Measurements from ENCODE around the gene CEBPA.

The CEBPA gene

DNA sequence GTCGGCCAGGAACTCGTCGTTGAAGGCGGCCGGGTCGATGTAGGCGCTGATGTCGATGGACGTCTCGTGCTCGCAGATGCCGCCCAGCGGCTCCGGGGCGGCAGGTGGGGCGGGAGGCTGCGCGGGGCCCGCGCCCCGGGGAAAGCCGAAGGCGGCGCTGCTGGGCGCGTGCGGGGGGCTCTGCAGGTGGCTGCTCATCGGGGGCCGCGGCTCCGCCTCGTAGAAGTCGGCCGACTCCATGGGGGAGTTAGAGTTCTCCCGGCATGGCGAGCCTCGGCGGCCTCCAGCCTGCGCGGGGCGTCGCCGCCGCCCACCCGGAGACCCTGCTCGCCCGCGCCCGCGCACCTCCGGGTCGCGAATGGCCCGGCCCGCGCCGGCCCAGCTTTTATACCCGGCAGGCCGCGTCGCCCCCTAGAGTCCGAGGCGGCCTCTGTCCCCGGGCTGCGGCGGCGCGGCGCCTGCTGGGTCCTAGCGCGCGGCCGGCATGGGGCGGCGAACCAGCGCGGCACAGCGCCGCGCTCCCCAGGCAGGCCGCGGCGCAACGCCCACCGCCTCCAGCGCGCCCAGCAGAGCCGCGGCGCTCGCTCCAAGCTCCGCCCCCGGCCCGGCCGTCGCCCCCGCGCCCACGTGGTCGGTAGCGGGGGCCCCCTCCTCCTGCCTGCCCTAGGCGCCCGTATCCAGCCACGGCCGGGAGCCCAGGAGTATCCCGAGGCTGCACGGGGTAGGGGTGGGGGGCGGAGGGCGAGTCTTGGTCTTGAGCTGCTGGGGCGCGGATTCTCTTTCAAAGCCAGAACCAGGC is at the start of gene CEBPA:
Gene CEBPA (minus strand): TSS at position 360 of the 799 bp plus-strand sequence. CDS start 120 bp downstream, at position 240.
- DNase-seq (ENCODE audit: low spot score), result peak; percentile 95

DNA sequence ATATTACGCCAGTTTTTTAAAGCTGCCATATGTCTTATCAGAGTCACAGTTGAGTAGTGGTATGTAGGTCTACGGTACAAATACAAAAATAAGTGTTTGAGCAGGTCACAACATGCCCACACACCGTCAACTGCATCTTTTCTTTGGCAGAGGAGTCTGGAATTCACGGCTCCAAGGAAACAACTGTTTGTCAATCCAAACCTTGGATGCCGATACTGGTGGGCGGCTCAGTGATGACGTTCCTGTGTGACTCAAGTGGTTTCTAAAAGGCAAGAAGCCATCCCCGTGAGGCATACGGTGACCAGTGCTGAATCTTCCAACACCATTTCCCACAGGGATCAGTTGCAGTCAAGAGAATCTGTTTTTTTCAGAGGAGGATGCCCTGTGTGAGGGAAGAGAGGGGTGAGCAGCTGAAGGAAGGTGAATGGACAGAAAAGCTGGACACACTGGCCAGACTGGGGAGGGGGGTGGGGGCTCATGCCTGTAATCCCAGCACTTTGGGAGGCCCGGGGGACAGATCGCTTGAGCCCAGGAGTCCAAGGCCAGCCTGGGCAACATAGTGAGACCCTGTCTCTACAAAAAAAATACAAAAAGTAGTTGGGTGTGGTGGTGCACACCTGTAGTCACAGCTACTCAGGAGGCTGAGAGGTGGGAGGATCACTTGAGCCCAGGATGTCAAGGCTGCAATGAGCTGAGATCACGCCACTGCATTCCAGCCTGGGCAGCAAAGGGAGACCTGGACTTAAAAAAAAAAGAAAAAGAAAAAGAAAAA is 48.4 kb upstream of the CEBPA start:
- DNase-seq (ENCODE audit: low spot score), result peak; percentile 84

DNA sequence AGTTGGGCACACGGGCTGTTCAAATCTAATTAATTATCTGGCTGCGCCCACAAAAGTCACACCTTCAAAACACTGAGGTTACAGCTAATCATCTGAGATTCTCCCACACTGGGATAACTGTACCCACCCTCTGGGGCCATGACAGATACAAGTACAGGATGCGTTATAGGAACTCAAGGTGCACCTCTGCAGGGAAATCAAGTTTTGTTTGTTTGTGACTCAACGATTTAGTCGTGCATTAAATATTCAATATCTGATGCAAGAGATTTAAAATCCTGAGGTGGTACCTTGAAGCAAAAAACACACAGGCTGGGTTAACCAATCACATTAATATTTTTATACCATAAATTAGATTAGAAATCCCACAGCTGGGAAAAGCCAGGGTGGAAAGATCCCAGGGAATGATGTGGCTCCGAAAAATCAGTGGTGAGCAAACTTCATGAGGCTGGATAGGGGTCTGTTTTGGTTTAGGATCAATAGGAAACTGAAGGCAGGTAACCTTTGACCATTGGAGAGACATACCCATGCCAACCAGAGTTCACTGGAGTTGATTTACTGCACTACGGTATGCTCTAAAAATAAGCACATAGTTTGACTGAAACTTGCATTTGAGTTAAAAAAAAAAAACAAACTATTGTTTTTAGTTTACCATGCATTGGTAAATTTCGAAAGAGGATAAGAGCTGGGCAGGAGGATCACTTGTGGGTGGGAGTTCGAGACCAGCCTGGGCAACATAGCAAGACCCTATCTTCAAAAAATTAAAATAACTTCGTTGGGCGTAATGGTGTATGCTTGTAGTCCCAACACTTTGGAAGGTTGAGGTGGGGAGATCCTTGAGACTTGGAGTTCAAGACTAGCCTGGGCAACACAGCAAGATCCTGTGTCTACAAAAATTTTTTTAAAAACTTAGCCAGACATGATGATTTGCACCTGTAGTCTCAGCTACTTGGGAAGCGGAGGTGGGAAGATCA is 47.3 kb upstream of the CEBPA start:
- DNase-seq (ENCODE audit: low spot score), result no peak

DNA sequence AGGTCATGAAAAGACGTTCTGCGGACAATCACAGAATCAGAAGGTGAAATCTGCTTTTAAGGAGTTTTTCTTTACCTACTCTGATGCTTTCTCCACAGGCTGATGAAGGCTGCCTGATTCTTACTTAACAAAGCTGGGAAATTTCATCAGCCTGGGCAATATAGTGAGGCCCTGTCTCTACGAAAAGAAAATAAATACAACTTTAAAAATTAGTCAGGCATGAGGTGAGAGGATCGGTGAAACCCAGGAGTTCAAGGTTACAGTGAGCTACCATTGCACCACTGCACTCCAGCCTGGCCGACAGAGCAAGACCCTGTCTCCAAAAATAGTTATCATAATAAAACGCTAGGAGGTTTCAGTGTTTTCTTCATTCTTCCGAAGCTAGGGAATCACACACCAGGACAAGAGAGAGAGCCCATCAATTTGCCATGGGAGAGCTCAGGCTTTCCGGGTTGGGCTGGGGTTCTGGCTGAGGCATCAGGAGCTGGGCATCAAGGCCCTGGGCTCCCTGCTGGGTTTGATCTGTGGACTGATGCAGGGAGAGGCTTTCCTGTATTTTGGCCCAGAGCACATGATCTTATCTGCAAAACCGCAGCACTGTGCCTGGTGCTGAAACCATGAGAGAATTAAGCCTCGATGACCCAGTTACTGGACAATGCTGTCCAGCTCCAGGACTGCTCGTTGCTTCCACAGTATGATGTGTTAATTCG is 46.1 kb upstream of the CEBPA start:
- peak; percentile 55 for DNase-seq (ENCODE audit: low spot score)

DNA sequence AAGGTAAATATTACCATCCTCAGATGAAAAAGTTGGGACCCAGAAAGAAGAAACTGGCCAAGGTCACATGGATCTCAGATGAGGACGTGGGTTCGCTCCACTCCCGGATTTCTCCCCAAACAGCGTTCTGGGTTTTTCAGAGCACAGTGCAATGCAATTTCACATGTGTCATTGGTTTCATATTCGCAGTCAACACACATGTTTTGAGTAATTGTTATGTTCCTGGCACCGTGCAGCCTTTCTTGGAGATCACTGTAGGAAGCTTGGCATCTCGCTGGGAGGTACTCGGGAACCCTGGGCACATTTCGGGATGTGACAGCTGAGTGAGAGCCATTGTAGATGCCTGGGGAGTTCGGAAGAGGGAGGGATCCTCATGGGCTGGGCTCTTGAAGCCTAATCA is 45.0 kb upstream of the CEBPA start:
- no peak for DNase-seq (ENCODE audit: low spot score)

DNA sequence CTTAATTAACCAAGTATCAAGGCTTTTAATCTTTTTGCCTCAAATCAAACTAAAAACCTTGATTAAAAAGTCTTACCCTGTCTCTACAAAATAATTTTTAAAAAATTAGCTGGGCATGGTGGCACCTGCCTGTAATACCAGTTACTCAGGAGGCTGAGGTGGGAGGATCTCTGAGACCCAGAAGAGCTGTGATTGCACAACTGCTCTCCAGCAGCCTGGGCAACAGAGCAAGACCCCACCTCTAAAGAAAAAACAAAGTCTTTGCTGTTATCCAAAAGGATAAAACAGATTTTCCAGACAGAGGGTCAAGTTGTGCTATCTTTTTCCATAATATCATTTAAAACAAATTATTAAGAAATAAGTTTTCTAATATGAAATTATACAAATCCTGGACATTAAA is 44.3 kb upstream of the CEBPA start:
- DNase-seq (ENCODE audit: low spot score), result no peak

DNA sequence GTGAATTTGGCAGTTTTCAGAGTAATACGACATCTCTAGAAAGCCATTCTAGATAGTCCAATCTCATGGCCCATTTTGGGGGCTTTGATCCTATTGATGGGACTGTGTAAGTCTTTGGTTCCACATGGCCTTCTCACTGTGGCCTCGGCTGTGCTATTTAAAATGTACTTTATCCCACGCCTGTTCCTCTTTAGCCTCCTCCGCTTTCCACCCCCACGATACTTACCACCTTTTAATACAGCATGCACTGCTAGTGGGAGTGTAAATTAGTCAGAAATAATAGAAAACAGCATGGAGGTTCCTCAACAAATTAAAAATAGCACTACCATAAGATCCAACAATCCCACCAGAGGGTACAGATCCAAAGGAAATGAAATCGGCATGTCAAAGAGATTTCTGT is 42.8 kb upstream of the CEBPA start:
- DNase-seq (ENCODE audit: low spot score), result no peak

DNA sequence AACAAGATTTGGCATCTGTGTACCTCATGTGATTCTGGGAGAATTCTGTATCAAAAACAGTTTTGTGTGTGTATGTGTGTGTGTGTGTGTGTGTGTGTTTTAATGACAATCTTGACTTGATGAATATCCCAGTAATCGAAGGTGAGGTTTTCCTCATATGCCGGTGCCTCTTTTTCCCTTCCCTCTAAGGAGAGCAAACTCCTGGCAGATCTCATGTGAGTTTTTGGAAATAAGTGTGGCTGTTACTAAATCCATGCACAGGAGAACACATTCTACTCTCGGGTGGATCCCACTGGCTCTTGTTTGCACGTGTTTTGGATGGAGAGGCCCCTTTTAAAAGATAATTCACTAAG is 42.2 kb upstream of the CEBPA start:
- no peak for DNase-seq (ENCODE audit: low spot score)

DNA sequence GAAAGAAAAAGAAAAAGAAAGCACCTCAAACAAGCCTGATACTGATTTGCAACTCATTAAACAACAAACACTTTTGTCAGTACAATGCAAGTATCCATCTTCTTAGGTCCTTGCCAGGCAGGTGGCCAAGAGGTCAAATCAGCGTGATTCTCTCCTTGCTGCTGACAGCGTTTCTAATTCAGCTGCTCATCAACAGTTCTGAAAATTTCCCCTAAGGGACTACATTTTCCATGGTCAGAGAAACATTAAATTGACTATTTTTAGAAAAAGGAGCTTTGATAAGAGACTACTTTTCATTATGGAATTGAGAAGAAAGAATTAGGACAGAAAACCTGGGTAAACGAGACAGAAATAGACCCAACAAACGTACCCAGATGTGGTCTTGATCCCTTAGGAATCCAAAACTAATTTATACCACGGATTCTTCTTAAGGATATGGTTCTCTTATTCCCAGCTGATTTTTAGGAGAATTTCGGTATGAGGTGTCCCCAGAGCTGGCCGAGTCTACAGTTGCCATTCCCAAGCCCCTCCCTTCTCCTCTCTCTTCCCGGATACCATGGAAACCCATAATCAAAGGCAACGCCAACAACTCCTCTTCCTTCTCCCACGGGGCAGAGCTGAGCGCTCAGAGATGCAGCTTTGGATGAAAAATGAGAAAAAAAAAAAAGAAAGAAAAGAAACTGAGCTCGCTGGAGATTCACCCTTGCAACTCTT is 41.7 kb upstream of the CEBPA start:
- DNase-seq (ENCODE audit: low spot score), result peak; percentile 34

DNA sequence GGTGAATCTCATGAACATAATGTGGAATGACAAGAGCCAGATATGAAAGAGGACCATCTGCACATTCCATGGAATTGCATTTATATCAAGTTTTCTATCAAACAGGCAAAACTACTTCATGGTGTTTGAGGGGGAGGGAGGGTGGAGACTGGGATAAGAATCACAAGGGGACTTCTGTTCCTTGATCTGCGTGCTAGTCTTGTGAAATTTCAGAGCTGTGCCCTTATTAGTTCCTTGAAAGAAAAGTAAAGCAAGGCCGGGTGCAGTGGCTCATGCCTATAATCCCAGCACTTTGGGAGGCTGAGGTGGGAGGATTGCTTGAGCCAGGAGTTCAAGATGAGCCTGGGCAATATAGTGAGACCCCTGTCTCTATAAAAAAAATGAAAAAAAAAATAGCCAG is 41.0 kb upstream of the CEBPA start:
- no peak for DNase-seq (ENCODE audit: low spot score)

DNA sequence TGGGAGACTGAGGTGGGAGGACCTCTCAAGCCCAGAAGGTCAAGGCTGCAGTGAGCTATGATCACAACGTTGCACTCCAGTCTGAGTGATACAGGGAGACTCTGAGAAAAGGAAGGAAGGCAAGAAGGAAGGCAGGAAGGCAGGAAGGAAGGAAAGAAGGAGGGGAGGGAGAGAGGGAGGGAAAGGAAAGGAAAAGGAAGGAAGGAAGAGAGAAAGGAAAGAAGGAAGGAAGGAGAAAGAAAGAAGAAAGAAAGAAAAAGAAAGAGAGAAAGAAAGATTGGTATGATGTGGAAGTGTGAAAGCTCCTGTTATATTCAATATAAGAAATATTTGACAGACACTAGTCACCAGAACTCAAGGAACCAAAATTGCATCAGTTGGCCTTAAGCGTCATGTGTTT is 38.7 kb upstream of the CEBPA start:
- no peak for DNase-seq (ENCODE audit: low spot score)

DNA sequence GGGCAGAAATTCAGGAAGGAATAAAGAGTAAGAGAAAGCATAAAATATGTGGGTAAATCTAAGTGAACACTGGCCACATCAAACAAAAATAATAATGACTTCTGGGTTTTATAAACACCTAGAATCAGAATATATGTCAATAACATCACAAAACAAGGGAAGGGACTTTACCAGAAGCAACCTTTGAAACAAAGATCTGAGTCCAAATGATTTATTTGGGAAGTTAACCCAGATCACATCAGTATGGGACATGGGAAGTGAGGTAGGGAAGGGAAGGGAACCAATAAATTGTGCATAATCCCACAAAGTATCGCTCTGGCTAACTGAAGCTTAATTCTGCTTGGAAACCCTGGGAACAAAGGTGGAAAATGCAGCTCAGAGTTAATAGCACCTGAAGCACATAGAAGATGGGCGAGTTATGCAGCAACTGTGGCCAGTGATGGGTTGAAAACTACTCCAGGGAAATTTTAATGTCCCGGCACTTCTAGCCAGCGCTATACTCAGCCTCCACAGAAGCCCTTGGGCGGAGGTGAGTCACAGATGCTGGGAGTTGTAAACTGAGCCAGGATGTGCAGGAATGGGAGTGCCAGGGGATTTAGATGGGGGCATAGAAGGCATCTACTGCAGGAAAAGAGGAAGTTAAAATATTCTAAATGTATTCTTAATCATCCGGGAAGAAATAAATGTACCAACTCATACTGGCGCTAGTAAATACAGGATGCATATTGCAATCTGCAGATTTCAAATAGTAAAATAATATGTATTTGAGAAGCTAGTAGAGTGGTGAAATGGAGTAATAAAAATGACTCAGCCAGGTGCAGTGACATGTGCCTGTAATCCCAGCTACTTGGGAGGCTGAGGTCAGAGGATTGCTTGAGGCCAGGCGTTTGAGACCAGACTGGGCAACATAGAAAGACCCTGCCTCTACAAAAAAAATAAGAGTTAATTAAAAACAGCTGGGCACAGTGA is 37.0 kb upstream of the CEBPA start:
- no peak for DNase-seq (ENCODE audit: low spot score)

DNA sequence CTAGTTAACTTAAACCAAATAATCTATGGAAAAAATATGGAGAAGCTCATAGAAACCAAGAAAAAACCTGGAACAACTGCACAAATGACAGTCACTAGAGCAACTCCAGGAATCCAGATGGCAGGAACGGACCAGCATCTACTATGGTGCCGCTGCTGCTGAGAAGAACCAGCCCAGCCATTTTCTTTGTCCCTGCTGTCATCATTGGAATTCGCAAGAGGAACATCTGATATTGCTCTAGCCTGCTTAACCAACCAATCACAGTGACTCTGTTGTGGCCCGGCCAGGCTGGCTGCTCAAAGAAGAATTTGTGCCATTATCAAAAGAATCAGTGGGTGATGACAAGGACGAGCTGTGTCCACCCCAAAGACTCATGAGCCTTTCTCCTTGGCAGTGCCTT is 33.1 kb upstream of the CEBPA start:
- no peak for DNase-seq (ENCODE audit: low spot score)

DNA sequence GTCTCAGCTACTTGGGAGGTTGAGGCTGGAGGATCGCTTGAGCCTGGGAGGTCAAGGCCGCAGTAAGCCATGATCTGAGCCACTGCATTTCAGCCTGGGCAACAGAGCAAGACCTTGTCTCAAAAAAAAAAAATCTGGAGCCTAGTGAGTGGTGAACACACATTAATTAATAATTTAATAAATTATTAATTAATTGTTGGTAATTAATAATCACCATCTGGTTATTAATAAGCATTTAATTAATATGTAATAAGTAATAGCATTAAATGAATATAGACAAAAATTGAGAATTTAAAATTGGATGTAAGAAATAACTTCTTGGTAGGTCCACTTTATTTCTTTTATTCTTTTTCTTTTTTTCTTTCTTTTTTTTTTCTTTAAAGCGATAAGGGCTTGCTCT is 31.9 kb upstream of the CEBPA start:
- DNase-seq (ENCODE audit: low spot score), result no peak

DNA sequence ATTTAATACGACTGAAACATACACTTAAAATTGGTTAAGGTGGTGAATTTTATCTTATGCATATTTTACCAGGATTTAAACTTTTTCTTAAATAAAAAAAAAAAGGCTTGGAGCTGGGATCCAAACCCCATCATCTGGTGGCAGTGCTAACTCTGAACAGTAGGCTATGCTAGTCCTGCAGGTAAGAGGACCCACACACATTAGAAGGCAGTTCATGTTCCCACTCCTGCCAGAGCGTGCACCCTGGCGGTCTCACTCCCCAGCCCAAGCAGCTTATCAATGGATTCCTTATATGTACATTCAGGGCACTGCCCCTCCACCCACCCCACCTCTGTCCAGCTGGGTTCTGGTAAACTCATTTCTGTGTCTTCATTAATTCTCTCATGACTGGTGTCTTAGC is 31.3 kb upstream of the CEBPA start:
- DNase-seq (ENCODE audit: low spot score), result no peak

DNA sequence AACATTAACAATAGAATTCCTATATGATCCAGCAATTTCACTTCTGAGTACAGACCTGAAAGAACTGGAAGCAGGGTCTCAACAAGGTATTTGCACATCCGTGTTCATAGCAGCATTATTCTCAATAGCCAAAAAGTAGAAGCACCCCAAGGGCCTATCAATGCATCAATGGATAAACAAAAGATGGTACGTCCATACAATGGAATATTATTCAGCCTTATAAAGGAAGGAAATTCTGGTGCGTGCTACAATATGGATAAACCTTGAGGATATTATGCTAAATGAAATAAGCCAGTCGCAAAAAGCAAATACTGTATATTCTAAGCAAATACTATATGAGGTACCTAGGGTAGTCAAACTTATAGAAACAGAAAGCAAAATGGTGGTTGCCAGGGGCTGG is 30.8 kb upstream of the CEBPA start:
- no peak for DNase-seq (ENCODE audit: low spot score)

DNA sequence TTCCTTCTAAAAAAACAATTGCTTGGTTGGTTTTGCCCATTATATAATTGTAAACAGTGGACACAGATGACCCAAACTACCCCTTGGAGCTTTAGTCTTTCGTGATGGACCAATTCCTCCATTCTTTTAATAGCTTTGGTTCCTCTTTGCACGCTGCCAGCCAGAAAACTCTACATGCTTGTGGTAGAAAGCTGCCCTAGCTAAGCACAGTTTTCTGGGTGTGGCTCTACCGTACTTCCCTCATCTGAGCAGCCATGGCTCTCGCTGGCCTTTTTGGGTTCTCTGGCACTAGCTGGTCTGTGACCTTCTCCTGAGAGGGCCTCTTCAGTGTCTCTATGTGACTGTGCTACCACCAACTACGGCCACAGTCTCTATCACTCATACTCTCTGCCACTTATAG is 29.9 kb upstream of the CEBPA start:
- no peak for DNase-seq (ENCODE audit: low spot score)

DNA sequence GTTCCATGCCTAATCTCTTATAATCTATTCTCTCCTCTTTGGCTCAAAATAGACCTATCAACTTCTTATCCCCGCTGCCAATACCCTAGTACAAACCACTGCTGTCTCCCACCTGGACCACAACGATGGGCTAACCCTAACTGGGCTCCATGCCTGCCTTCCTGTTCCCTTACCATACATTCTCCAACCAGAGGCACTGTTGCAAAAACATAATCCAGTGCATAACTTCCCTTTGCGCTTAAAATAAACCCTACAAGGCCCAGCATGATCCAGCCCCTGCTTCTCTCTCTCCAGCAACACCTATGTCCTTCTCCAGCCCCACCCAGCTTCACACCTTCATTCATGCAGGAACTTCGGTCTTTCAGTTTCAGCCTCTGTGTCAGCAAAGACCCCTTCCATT is 27.4 kb upstream of the CEBPA start:
- DNase-seq (ENCODE audit: low spot score), result no peak

DNA sequence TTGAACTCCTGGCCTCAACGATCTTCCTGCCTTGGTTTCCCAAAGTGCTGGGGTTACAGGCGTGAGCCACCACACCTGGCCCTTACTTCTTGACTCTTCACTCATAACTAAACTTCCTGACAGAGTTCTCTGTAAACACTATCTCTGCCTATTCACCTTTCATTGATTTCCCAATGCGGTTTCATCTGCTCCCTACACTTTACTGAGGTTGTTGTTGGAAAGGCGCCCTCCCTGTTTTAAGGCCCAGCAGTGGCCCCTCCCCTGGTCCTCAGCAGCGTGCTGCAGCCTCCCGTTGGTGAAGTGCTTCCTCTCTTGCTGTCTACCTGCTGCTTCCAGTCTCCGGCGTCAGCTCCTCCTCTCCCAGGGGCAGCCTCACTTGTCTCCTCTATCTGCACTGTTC is 26.7 kb upstream of the CEBPA start:
- no peak for DNase-seq (ENCODE audit: low spot score)

DNA sequence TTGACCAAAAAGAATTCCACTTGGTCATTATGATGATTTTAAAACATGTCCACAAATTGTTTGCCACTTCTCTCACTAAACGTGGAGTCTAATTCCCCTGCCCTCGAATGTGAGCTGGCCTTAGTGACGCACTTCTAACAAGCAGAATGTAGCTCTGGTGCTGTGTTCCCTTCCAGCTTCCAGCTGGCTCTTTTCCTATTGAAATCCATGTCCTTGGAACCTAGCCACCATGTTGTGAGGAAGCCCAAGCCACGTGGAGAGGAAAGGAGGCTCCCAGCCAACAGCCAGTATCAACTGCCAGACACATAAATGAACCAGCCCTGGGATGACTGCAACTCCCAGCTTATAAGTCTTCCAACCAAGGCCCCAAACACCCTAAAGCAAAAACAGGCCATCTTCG is 23.6 kb upstream of the CEBPA start:
- no peak for DNase-seq (ENCODE audit: low spot score)

Measured in AG20443 (cell line).